Sigmoid colon (tissue), 7 donors: ENCODE data around the gene FMNL2. TPM values are rescaled to one million over a fixed set of nuclear protein-coding genes. Genes with fewer than 3 reads are reported as not detected.

Experiments
- DNase-seq: peaks from one replicate; pipeline ENCODE4 v3.0.0-alpha.2; 2019
- H3K27ac ChIP-seq, 4 donors: fragments of 200-600 bp; sonication (generic); one replicate each; pipeline ENCODE4 v1.5.1; 2016 to 2019; ENCODE audit warnings: mild to moderate bottlenecking in 1 of 4
- H3K27me3 ChIP-seq, 3 donors: fragments of 200-600 bp; sonication (generic); one replicate each; pipeline ENCODE4 v1.5.1; 2019; ENCODE audit warnings: mild to moderate bottlenecking in 1 of 3
- H3K36me3 ChIP-seq, 4 donors: fragments of 200-600 bp; sonication (generic); one replicate each; pipeline ENCODE4 v1.5.1; 2016 to 2019
- H3K4me1 ChIP-seq, 4 donors: fragments of 200-600 bp; sonication (generic); one replicate each; pipeline ENCODE4 v1.5.1; 2017 to 2019
- H3K4me3 ChIP-seq, 4 donors: fragments of 200-600 bp; sonication (generic); one replicate each; pipeline ENCODE4 v1.5.1; 2017 to 2019; ENCODE audit warnings: mild to moderate bottlenecking in 2 of 4, moderate library complexity in 1 of 4
- H3K9me3 ChIP-seq, 4 donors: fragments of 200-600 bp in 3 of 4; sonication (generic) in 3 of 4; one replicate each; pipeline versions ENCODE4 v1.5.1 to v1.6.1; 2013 to 2019
- CTCF ChIP-seq, 4 experiments: fragments of 450-650 bp in 3 of 4; fragments of 200-600 bp in 1 of 4; IDR thresholded peaks; one replicate each; pipeline ENCODE4 v1.5.1; 2016 to 2019; ENCODE audit warnings: antibody characterized with exemption in 4 of 4, mild to moderate bottlenecking in 3 of 4, moderate library complexity in 2 of 4
- EP300 ChIP-seq, 4 donors: sonication (generic); formaldehyde crosslinking; IDR thresholded peaks; one replicate each; pipeline ENCODE4 v1.6.1; 2017; ENCODE audit warnings: antibody characterized with exemption in 4 of 4
- POLR2A ChIP-seq, 2 donors: fragments of 450-650 bp; IDR thresholded peaks; one replicate each; pipeline ENCODE4 v1.6.1; 2016; ENCODE audit warnings: antibody characterized with exemption in 2 of 2, mild to moderate bottlenecking in 2 of 2, moderate library complexity in 2 of 2
- POLR2AphosphoS5 ChIP-seq, 4 donors: sonication (generic); formaldehyde crosslinking; IDR thresholded peaks; one replicate each; pipeline ENCODE4 v1.6.1; 2017; ENCODE audit warnings: antibody characterized with exemption in 4 of 4
- WGBS, 2 donors: extraction: QIAGEN DNeasy Blood & Tissue Kit; methylation state at CpG; one replicate each; pipeline ENCODE4 v1.1.7; 2013; 5-methylcytosine and 5-hydroxymethylcytosine counted together
- intact Hi-C: fragments of 100-400 bp; cut with DNase I; formaldehyde crosslinking; loops from one replicate; pipeline ENCODE4 v1.15.1; 2023
- polyA plus RNA-seq, 3 donors: library from polyadenylated mRNA; stranded (reverse); fragments of 200-250 nt; gene quantifications; one replicate each; pipeline ENCODE4 v1.2.3, GENCODE V29; 2013
- total RNA-seq, 4 donors: library from RNA; depleted of rRNA; stranded (reverse); fragments of >200 nt; gene quantifications; one replicate each; pipeline ENCODE4 v1.1.0, GENCODE V29; 2016
- donor health status: healthy with polysubstance abuse.
- donor health status: Bipolar disorder and iron deficiency.
- donor health status: healthy.

The FMNL2 gene
- total and polyA plus RNA-seq, 7 donors, result 9.4 to 30.5 (median 17.8) TPM

GRCh38 chr2:152499896-152500735 lies 165.1 kb downstream of the FMNL2 start:
- Histone ChIP-seq H3K4me1 (peaks cover 0 to 33% (median 22%) of the 10 kb centered on the region in 4 donors), H3K4me3 (no peak overlapping the region), H3K27me3 (no peaks in the 10 kb centered on the region), H3K27ac (peak overlapping the region; percentile 50 to 74 (median 60)), H3K36me3 (no peaks in the 10 kb centered on the region), H3K9me3 (no peaks in the 10 kb centered on the region)
- no peak for DNase-seq
- intact Hi-C loops, result no loop called here
- WGBS, 2 donors, result 82 to 88% methylated on average over 14 of the region's 14 CpGs
- TF ChIP-seq POLR2AphosphoS5 (IDR thresholded peaks at IDR 0.05) (peak; percentile 22 to 71 (median 56)), EP300 (IDR thresholded peaks at IDR 0.05) (peak in 2 of 4 donors; percentile 39 to 48), CTCF (IDR thresholded peaks at IDR 0.05) (no peak), POLR2A (IDR thresholded peaks at IDR 0.05) (no peak)

- WGBS, 2 donors, result 86 to 90% methylated on average over 8 of the region's 8 CpGs
- no peaks in the 10 kb centered on the region for H3K27me3 ChIP-seq
- intact Hi-C loops, result no loop called here
- no peak for DNase-seq
- H3K4me1 ChIP-seq, result peaks cover 0 to 36% (median 22%) of the 10 kb centered on the region in 4 donors
- H3K27ac ChIP-seq, result peak overlapping the region; percentile 36 to 74 (median 60)
- H3K9me3 ChIP-seq, result no peaks in the 10 kb centered on the region
- no peak for TF ChIP-seq POLR2AphosphoS5 (IDR thresholded peaks at IDR 0.05)
- no peak for TF ChIP-seq POLR2A (IDR thresholded peaks at IDR 0.05)
- H3K36me3 ChIP-seq, result no peaks in the 10 kb centered on the region
- no peak overlapping the region for H3K4me3 ChIP-seq
Measured at GRCh38 chr2:152500772-152501171, 165.8 kb downstream of the FMNL2 start.

- peaks cover 0 to 36% (median 22%) of the 10 kb centered on the region in 4 donors for H3K4me1 ChIP-seq
- H3K36me3 ChIP-seq, result no peaks in the 10 kb centered on the region
- WGBS, 2 donors, result 93 to 94% methylated on average over 5 of the region's 5 CpGs
- no peak for DNase-seq
- H3K9me3 ChIP-seq, result no peaks in the 10 kb centered on the region
- H3K27ac ChIP-seq, result no peak overlapping the region
- no peaks in the 10 kb centered on the region for H3K27me3 ChIP-seq
- intact Hi-C loops, result no loop called here
- TF ChIP-seq CTCF (IDR thresholded peaks at IDR 0.05) (no peak), EP300 (IDR thresholded peaks at IDR 0.05) (no peak), POLR2AphosphoS5 (IDR thresholded peaks at IDR 0.05) (no peak), POLR2A (IDR thresholded peaks at IDR 0.05) (no peak)
- H3K4me3 ChIP-seq, result no peak overlapping the region
Measured at GRCh38 chr2:152501666-152502065, 166.7 kb downstream of the FMNL2 start.

GRCh38 chr2:152504618-152505017 lies 169.6 kb downstream of the FMNL2 start:
- no peak for DNase-seq
- no peaks in the 10 kb centered on the region for H3K9me3 ChIP-seq
- intact Hi-C loops, result no loop called here
- TF ChIP-seq POLR2A (IDR thresholded peaks at IDR 0.05) (no peak), POLR2AphosphoS5 (IDR thresholded peaks at IDR 0.05) (no peak), EP300 (IDR thresholded peaks at IDR 0.05) (no peak), CTCF (IDR thresholded peaks at IDR 0.05) (no peak)
- H3K4me3 ChIP-seq, result no peak overlapping the region
- peaks cover 0 to 20% (median 5%) of the 10 kb centered on the region in 4 donors for H3K4me1 ChIP-seq
- H3K27me3 ChIP-seq, result no peaks in the 10 kb centered on the region
- WGBS, 2 donors, result 89 to 91% methylated on average over 3 of the region's 3 CpGs
- no peaks in the 10 kb centered on the region for H3K36me3 ChIP-seq
- H3K27ac ChIP-seq, result no peak overlapping the region

GRCh38 chr2:152505495-152505906 lies 170.5 kb downstream of the FMNL2 start:
- peak in 1 of 4 donors; percentile 9 for TF ChIP-seq POLR2AphosphoS5 (IDR thresholded peaks at IDR 0.05)
- TF ChIP-seq POLR2A (IDR thresholded peaks at IDR 0.05), result no peak
- no peaks in the 10 kb centered on the region for H3K36me3 ChIP-seq
- no peak for DNase-seq
- H3K4me1 ChIP-seq, result peaks cover 0 to 13% (median 0%) of the 10 kb centered on the region in 4 donors
- intact Hi-C loops, result no loop called here
- WGBS, 2 donors, result 84 to 88% methylated on average over 9 of the region's 9 CpGs
- H3K27ac ChIP-seq, result no peak overlapping the region
- H3K9me3 ChIP-seq, result no peaks in the 10 kb centered on the region
- no peak overlapping the region for H3K4me3 ChIP-seq
- no peaks in the 10 kb centered on the region for H3K27me3 ChIP-seq
